HepG2 (cell line): ENCODE results near the gene MED12L. TPM values are rescaled to one million over a fixed set of nuclear protein-coding genes. Genes with fewer than 3 reads are reported as not detected.
A peak's percentile ranks its signal among the peaks of the same experiment; 100 is the strongest.

Experiments used
- ATAC-seq: fragments of 200-7000 bp; cut with Tn5 transposase; 3 replicates; pipeline ENCODE4 v1.9.1; 2020; ENCODE audit warnings: mild to moderate bottlenecking, moderate library complexity
- BruUV-seq: library from RNA; stranded (reverse); fragments of 400-500 nt; replicated peaks from 2 replicates; lab custom pipeline; 2021; lab: Mats Ljungman, UMichigan
- CTCF ChIA-PET: fragments of 300-600 bp; formaldehyde crosslinking; extraction: SDS; loops from one replicate; lab custom pipeline; 2021; ENCODE audit warnings: low total read pairs, inconsistent platforms, low intra/inter-chr PET ratio; lab: Yijun Ruan, JAX
- POLR2A ChIA-PET: fragments of 350-600 bp; sonication (Branson Sonifier 250); formaldehyde crosslinking; loops from one replicate; lab custom pipeline; 2020; ENCODE audit warnings: antibody characterized with exemption, inconsistent platforms; lab: Yijun Ruan, JAX
- DNase-seq: peaks from one replicate; pipeline ENCODE4 v3.0.0-alpha.2; 2015; ENCODE audit warnings: low spot score
- FAIRE-seq: peaks from 3 replicates; lab custom pipeline; 2011; peaks lifted over from hg19 to GRCh38; lab: Jason Lieb, UNC
- H2AFZ ChIP-seq: one replicate; pipeline ENCODE4 v1.6.1; 2011; ENCODE audit warnings: low read length, inconsistent platforms
- H3K27ac ChIP-seq: fragments of 300-600 bp; 3 replicates; pipeline ENCODE4 v1.8.0; 2011; ENCODE audit warnings: mixed run types, mild to moderate bottlenecking, mixed read lengths, low read length, inconsistent platforms; ENCODE audit not compliant: insufficient read depth; ENCODE audit errors: extremely low read length
- H3K27me3 ChIP-seq, 2 experiments: fragments of 200-600 bp in 1 of 2; 2 replicates in 1 of 2; 3 replicates in 1 of 2; pipeline versions ENCODE4 v1.6.0 to v1.8.0; 2011; ENCODE audit warnings: low read length in 2 of 2, mild to moderate bottlenecking in 2 of 2, moderate library complexity in 2 of 2, inconsistent platforms in 1 of 2; ENCODE audit not compliant: insufficient read depth in 2 of 2, control insufficient read depth in 1 of 2
- H3K36me3 ChIP-seq, 2 experiments: fragments of 200-600 bp in 1 of 2; replicated peaks in 1 of 2; 2 replicates in 1 of 2; 3 replicates in 1 of 2; pipeline versions ENCODE4 v1.5.1 to v1.8.0; 2011; ENCODE audit warnings: low read length in 2 of 2, inconsistent platforms in 1 of 2; ENCODE audit not compliant: insufficient read depth in 2 of 2, control insufficient read depth in 1 of 2
- H3K4me1 ChIP-seq: 2 replicates; pipeline ENCODE4 v1.5.1; 2012; ENCODE audit warnings: low read length, inconsistent platforms; ENCODE audit not compliant: insufficient read depth
- H3K4me2 ChIP-seq: 2 replicates; pipeline ENCODE4 v1.6.0; 2011; ENCODE audit warnings: low read depth, low read length, inconsistent platforms
- H3K4me3 ChIP-seq, 3 experiments: fragments of 200-600 bp in 1 of 3; sonication (generic), shearing (Covaris generic) in 1 of 3; replicated peaks in 1 of 3; 2 replicates each; pipeline ENCODE4 v1.5.1; 2011 to 2016; ENCODE audit warnings: low read length in 3 of 3, inconsistent platforms in 2 of 3, low read depth in 2 of 3, mild to moderate bottlenecking in 2 of 3, control low read depth in 1 of 3, mixed read lengths in 1 of 3; ENCODE audit not compliant: insufficient read depth in 1 of 3
- H3K79me2 ChIP-seq: one replicate; pipeline ENCODE4 v1.6.1; 2011; ENCODE audit warnings: low read length, inconsistent platforms; ENCODE audit not compliant: insufficient read depth
- H3K9ac ChIP-seq: 2 replicates; pipeline ENCODE4 v1.6.0; 2011; ENCODE audit warnings: mild to moderate bottlenecking, low read depth, low read length, inconsistent platforms; ENCODE audit not compliant: insufficient read depth
- H3K9me3 ChIP-seq: 2 replicates; pipeline ENCODE4 v1.5.1; 2012; ENCODE audit warnings: mild to moderate bottlenecking, low read length
- H4K20me1 ChIP-seq: 2 replicates; pipeline ENCODE4 v1.6.0; 2011; ENCODE audit warnings: inconsistent platforms, mild to moderate bottlenecking, low read length, moderate library complexity; ENCODE audit not compliant: insufficient read depth
- AHR ChIP-seq: IDR thresholded peaks from 2 replicates; pipeline ENCODE4 v1.6.1; 2018; ENCODE audit warnings: missing genetic modification reagents, missing compliant biosample characterization
- CREM ChIP-seq, 2 experiments: sonication (generic) in 1 of 2; formaldehyde crosslinking in 1 of 2; IDR thresholded peaks; 2 replicates each; pipeline versions ENCODE4 v1.4.0 to v1.6.1; 2016 to 2020; ENCODE audit warnings: antibody characterized with exemption in 1 of 2, mild to moderate bottlenecking in 1 of 2, missing genetic modification reagents in 1 of 2
- EHMT2 ChIP-seq: fragments of 200-600 bp; sonication (generic); IDR thresholded peaks from 2 replicates; pipeline ENCODE4 v1.7.0; 2017; ENCODE audit warnings: antibody characterized with exemption, low read depth, low read length, borderline replicate concordance
- NBN ChIP-seq: fragments of 450-650 bp; conservative IDR thresholded peaks from 2 replicates; pipeline ENCODE4 v1.6.1; 2017
- SMC3 ChIP-seq: IDR thresholded peaks from 2 replicates; pipeline ENCODE4 v1.6.1; 2011; ENCODE audit warnings: low read length, improper control_type of control experiment
- SSRP1 ChIP-seq: IDR thresholded peaks from 2 replicates; pipeline ENCODE4 v1.6.1; 2016; ENCODE audit warnings: control low read depth
- STAG1 ChIP-seq: sonication (generic); formaldehyde crosslinking; IDR thresholded peaks from 2 replicates; pipeline ENCODE4 v1.4.0; 2020; ENCODE audit warnings: missing genetic modification reagents
- ZNF205 ChIP-seq: IDR thresholded peaks from 2 replicates; pipeline ENCODE4 v1.6.1; 2018; ENCODE audit warnings: missing biosample characterization, missing genetic modification reagents
- ZNF253 ChIP-seq: sonication (generic); formaldehyde crosslinking; IDR thresholded peaks from 2 replicates; pipeline ENCODE4 v1.8.0; 2022; ENCODE audit warnings: mild to moderate bottlenecking, missing genetic modification reagents, borderline replicate concordance
- ZNF501 ChIP-seq: sonication (generic); formaldehyde crosslinking; IDR thresholded peaks from 2 replicates; pipeline ENCODE4 v1.5.1; 2020; ENCODE audit warnings: mild to moderate bottlenecking, moderate library complexity, missing genetic modification reagents
- WGBS: methylation state at CpG from one replicate; pipeline ENCODE4 v1.1.6; 2017; ENCODE audit warnings: low lambda C conversion rate; 5-methylcytosine and 5-hydroxymethylcytosine counted together
- in situ Hi-C: cut with HindIII; loops from 2 replicates; pipeline ENCODE4 v1.10.0; 2017; ENCODE audit warnings: low pct_unique_long_range_greater_than_20kb; ENCODE audit not compliant: extremely low pct_ligation_motif_present
- intact Hi-C: fragments of 100-400 bp; cut with micrococcal nuclease; formaldehyde crosslinking; loops from one replicate; pipeline ENCODE4 v1.10.0; 2022; ENCODE audit not compliant: unreplicated experiment
- polyA plus RNA-seq, 8 experiments: library from polyadenylated mRNA; depleted of rRNA in 3 of 8; stranded (reverse) in 7 of 8; unstranded in 1 of 8; fragments of >200 nt; fragmentation: Illumina TruSeq in 4 of 8; extraction: Trizol in 4 of 8; gene quantifications; 2 replicates each; pipeline versions ENCODE4 v1.2.1 to v1.2.3, GENCODE V29; 2011 to 2016; ENCODE audit warnings: low read depth in 4 of 8, missing spikeins in 1 of 8, mixed read lengths in 1 of 8; ENCODE audit not compliant: insufficient read depth in 1 of 8
- total RNA-seq, 5 experiments: library from RNA; depleted of rRNA; stranded (reverse); fragments of >200 nt; fragmentation: Illumina TruSeq; extraction: Trizol; gene quantifications; 2 replicates each; pipeline ENCODE4 v1.2.3, GENCODE V29; 2016; ENCODE audit warnings: low read depth in 1 of 5
- TF ChIP-seq, protein P1 (sequence below): sonication (generic); formaldehyde crosslinking; IDR thresholded peaks from 2 replicates; pipeline ENCODE4 v1.5.0; 2020; ENCODE audit warnings: mild to moderate bottlenecking, missing genetic modification reagents, moderate library complexity
- TF ChIP-seq, protein P2 (sequence below): fragments of 450-650 bp; IDR thresholded peaks from 2 replicates; pipeline ENCODE4 v1.6.1; 2017
- TF ChIP-seq, protein P3 (sequence below): sonication (generic); formaldehyde crosslinking; IDR thresholded peaks from 2 replicates; pipeline ENCODE4 v1.5.0; 2020; ENCODE audit warnings: missing genetic modification reagents

Gene MED12L
- total and polyA plus RNA-seq, 2 of the 13 experiments (the other 11 are each of a cell fraction or from before 2014, with no cell fraction given) = 0.07 to 0.64 TPM

GRCh38 chr3:151377768-151378385 lies 292.4 kb downstream of the MED12L start (continued):
- TF ChIP-seq ZNF501 (CRISPR knock-in tag) (no peak), ZNF253 (CRISPR knock-in tag) (no peak), SSRP1 (CRISPR knock-in tag) (no peak), NBN (no peak), CREM (IDR thresholded peaks at IDR 0.05) (no peak), CREM (CRISPR knock-in tag; IDR thresholded peaks at IDR 0.05) (no peak), EHMT2 (no peak), ZNF205 (no peak), AHR (no peak)

GRCh38 chr3:151379083-151379734 lies 293.7 kb downstream of the MED12L start:
- H3K4me1 ChIP-seq = no peaks in the 10 kb centered on the region
- TF ChIP-seq, protein P1, sequence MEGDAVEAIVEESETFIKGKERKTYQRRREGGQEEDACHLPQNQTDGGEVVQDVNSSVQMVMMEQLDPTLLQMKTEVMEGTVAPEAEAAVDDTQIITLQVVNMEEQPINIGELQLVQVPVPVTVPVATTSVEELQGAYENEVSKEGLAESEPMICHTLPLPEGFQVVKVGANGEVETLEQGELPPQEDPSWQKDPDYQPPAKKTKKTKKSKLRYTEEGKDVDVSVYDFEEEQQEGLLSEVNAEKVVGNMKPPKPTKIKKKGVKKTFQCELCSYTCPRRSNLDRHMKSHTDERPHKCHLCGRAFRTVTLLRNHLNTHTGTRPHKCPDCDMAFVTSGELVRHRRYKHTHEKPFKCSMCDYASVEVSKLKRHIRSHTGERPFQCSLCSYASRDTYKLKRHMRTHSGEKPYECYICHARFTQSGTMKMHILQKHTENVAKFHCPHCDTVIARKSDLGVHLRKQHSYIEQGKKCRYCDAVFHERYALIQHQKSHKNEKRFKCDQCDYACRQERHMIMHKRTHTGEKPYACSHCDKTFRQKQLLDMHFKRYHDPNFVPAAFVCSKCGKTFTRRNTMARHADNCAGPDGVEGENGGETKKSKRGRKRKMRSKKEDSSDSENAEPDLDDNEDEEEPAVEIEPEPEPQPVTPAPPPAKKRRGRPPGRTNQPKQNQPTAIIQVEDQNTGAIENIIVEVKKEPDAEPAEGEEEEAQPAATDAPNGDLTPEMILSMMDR (CRISPR knock-in tag) = peak; percentile 57
- TF ChIP-seq SMC3 (peak; percentile 23; the same call in 1 of the 2 replicates), STAG1 (peak; percentile 46)
- TF ChIP-seq, protein P2, sequence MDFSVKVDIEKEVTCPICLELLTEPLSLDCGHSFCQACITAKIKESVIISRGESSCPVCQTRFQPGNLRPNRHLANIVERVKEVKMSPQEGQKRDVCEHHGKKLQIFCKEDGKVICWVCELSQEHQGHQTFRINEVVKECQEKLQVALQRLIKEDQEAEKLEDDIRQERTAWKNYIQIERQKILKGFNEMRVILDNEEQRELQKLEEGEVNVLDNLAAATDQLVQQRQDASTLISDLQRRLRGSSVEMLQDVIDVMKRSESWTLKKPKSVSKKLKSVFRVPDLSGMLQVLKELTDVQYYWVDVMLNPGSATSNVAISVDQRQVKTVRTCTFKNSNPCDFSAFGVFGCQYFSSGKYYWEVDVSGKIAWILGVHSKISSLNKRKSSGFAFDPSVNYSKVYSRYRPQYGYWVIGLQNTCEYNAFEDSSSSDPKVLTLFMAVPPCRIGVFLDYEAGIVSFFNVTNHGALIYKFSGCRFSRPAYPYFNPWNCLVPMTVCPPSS = no peak
- TF ChIP-seq, protein P3, sequence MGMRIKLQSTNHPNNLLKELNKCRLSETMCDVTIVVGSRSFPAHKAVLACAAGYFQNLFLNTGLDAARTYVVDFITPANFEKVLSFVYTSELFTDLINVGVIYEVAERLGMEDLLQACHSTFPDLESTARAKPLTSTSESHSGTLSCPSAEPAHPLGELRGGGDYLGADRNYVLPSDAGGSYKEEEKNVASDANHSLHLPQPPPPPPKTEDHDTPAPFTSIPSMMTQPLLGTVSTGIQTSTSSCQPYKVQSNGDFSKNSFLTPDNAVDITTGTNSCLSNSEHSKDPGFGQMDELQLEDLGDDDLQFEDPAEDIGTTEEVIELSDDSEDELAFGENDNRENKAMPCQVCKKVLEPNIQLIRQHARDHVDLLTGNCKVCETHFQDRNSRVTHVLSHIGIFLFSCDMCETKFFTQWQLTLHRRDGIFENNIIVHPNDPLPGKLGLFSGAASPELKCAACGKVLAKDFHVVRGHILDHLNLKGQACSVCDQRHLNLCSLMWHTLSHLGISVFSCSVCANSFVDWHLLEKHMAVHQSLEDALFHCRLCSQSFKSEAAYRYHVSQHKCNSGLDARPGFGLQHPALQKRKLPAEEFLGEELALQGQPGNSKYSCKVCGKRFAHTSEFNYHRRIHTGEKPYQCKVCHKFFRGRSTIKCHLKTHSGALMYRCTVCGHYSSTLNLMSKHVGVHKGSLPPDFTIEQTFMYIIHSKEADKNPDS (CRISPR knock-in tag) = no peak
- BruUV-seq = no TSS peak
- H3K27me3 ChIP-seq = no peaks in the 10 kb centered on the region
- H3K4me2 ChIP-seq = no peak overlapping the region
- ChIA-PET POLR2A (no interaction called here), CTCF (no interaction called here)
- H3K27ac ChIP-seq = no peak overlapping the region
- no peak overlapping the region for H2AFZ ChIP-seq
- FAIRE-seq (peak; percentile 18), ATAC-seq (peak; percentile 95), DNase-seq (peak; percentile 6)
- intact Hi-C loops = loop anchor here (1.0 kb wide), 1 partner anchor 539 kb away; no protein-coding TSS in a partner anchor
- whole genome bisulfite sequencing = 32% methylated on average over 4 of the region's 4 CpGs
- H3K9ac ChIP-seq = no peak overlapping the region
- in situ Hi-C loops = no loop called here
- no peak overlapping the region for H3K4me3 ChIP-seq
- H3K9me3 ChIP-seq = no peaks in the 10 kb centered on the region
- H3K79me2 ChIP-seq = no peaks in the 10 kb centered on the region
- no peaks in the 10 kb centered on the region for H4K20me1 ChIP-seq
- no peaks in the 10 kb centered on the region for H3K36me3 ChIP-seq
